ENCODE data around the gene QPCT. TPM values are rescaled to one million over a fixed set of nuclear protein-coding genes. Genes with fewer than 3 reads are reported as not detected.

The QPCT gene
- total RNA-seq, 1 experiment from 2014 or later: not detected

DNA sequence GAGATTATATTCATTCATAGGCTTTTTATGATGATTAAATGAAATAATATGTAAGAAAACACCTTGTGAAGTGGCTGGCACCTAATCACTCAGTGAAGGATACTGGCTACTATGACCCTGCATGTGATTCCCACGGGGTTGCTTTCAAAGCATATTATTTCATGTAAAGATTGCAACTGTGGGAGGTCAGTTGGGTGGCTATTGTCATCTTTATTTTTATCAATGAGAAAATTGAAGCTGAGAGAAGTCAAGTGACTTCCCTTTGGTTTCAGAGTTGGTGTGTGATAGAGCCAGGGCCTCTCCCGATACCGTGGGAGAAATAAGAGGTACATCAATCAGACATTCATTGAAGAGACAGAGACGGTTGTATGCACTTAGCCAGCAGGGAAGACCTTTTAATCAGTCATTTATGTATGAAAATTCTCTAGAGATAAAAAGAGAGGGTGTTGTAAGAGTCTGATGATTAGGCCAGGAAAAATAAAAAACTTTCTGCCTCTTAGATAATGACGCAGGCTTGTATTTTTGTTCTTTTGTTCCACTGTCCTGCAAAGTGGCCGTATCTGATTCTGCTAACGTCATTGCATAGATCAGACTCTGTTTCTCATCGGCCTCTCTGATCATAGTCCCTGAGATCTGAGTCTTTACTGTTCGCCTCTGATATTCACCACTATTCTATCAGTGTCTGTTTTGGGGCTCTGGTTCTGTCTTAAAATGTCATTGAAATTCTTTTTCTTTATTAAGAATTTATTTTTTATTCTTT lies 50.5 kb downstream of the QPCT start:
- WGBS (ENCODE audit: extremely low coverage, insufficient read length, low lambda C conversion rate): no CpG with 5 or more reads among the region's 9 CpGs
- Histone ChIP-seq H2BK15ac (ENCODE audit: low read depth, low read length) (no peak overlapping the region), H2AK5ac (ENCODE audit: insufficient read length, low read length) (no peak overlapping the region), H3K27me3 (ENCODE audit: insufficient read depth, low read length) (no peaks in the 10 kb centered on the region), H3K18ac (ENCODE audit: insufficient read length, low read depth, low read length) (no peak overlapping the region), H3K14ac (ENCODE audit: insufficient read depth, low read length) (no peak overlapping the region), H3K23ac (ENCODE audit: insufficient read length, low read depth, low read length) (no peak overlapping the region), H2BK20ac (ENCODE audit: low read depth, low read length, poor library complexity, severe bottlenecking) (no peak overlapping the region), H2BK120ac (ENCODE audit: low read depth, low read length, poor library complexity, severe bottlenecking) (no peak overlapping the region), H2BK12ac (ENCODE audit: insufficient read length, low read depth, low read length) (no peak overlapping the region), H3K9me3 (ENCODE audit: control insufficient read depth, low read depth, low read length) (no peaks in the 10 kb centered on the region), H3K79me1 (ENCODE audit: insufficient read depth, low read depth, low read length, poor library complexity, severe bottlenecking) (no peaks in the 10 kb centered on the region), H3K27ac (ENCODE audit: insufficient read length, low read depth, low read length) (no peak overlapping the region), H4K20me1 (ENCODE audit: control insufficient read depth, insufficient read depth, insufficient read length) (no peaks in the 10 kb centered on the region), H2AFZ (ENCODE audit: low read length) (no peak overlapping the region), H3K23me2 (ENCODE audit: insufficient read length, low read depth, low read length, poor library complexity, severe bottlenecking) (no peaks in the 10 kb centered on the region), H3K79me2 (ENCODE audit: insufficient read depth, low read length) (no peaks in the 10 kb centered on the region), H3K56ac (ENCODE audit: insufficient read length, low read depth, low read length) (no peak overlapping the region), H3K4me2 (ENCODE audit: insufficient read depth, insufficient read length, low read length) (no peak overlapping the region), H3K4ac (ENCODE audit: low read depth, low read length) (no peak overlapping the region), H3K9ac (ENCODE audit: extremely low read depth, insufficient read length, low read length) (no peak overlapping the region), H4K8ac (replicated peaks; ENCODE audit: insufficient read length, low read depth, low read length) (no peak overlapping the region), H3K4me1 (ENCODE audit: insufficient read depth, low read length) (peaks cover 9% of the 10 kb centered on the region; the same call in 1 of the 2 replicates), H4K5ac (ENCODE audit: insufficient read length, low read depth, low read length) (no peak overlapping the region), H3T11ph (ENCODE audit: low read length) (no peak overlapping the region), H2BK5ac (ENCODE audit: insufficient read length, low read length) (no peak overlapping the region), H4K91ac (ENCODE audit: insufficient read length, low read depth, low read length) (no peak overlapping the region)
- TF ChIP-seq CTCF (conservative IDR thresholded peaks at IDR 0.05): no peak
- no peak overlapping the region for H3K27ac Mint-ChIP-seq
- H3K4me3 Mint-ChIP-seq: no peak overlapping the region
- DNase-seq: no peak
- peaks cover 23 to 28% of the 10 kb centered on the region in 2 experiments for H3K4me1 Mint-ChIP-seq
- no peaks in the 10 kb centered on the region for H3K9me3 Mint-ChIP-seq
- peaks cover 2 to 3% (median 2%) of the 10 kb centered on the region in 3 experiments; a peak in 2 of 7 replicates for H3K36me3 Mint-ChIP-seq (ENCODE audit: insufficient read depth in 1 of 3, low read depth in 3 of 3)
- H3K27me3 Mint-ChIP-seq (ENCODE audit: low read depth): no peaks in the 10 kb centered on the region

Measured in H9 (cell line).